K562 (cell line): ENCODE data around the gene ADAM10. TPM values are rescaled to one million over a fixed set of nuclear protein-coding genes. Genes with fewer than 3 reads are reported as not detected.
A peak's percentile ranks its signal among the peaks of the same experiment; 100 is the strongest.

Experiments
- ATF3 ChIP-seq, 2 experiments: fragments of 450-650 bp in 1 of 2; sonication (generic) in 1 of 2; formaldehyde crosslinking in 1 of 2; IDR thresholded peaks in 1 of 2; conservative IDR thresholded peaks in 1 of 2; 2 replicates each; pipeline versions ENCODE4 v1.6.1 to v1.8.1; 2016 to 2023; ENCODE audit warnings: mild to moderate bottlenecking in 2 of 2, moderate library complexity in 2 of 2, inconsistent platforms in 1 of 2, missing genetic modification reagents in 1 of 2
- CC2D1A ChIP-seq: fragments of 450-650 bp; IDR thresholded peaks from 2 replicates; pipeline ENCODE4 v1.6.1; 2017; ENCODE audit warnings: mild to moderate bottlenecking
- EP400 ChIP-seq: fragments of 450-650 bp; IDR thresholded peaks from 2 replicates; pipeline ENCODE4 v1.6.1; 2017; ENCODE audit warnings: antibody characterized with exemption, mild to moderate bottlenecking, moderate library complexity
- ETV5 ChIP-seq: sonication (generic); formaldehyde crosslinking; IDR thresholded peaks from 2 replicates; pipeline ENCODE4 v1.4.0; 2020; ENCODE audit warnings: low read depth, mild to moderate bottlenecking, missing genetic modification reagents
- HDGF ChIP-seq: fragments of 450-650 bp; IDR thresholded peaks from 2 replicates; pipeline ENCODE4 v1.6.1; 2016
- MAFG ChIP-seq: fragments of 450-650 bp; conservative IDR thresholded peaks from 2 replicates; pipeline ENCODE4 v1.6.1; 2016; ENCODE audit warnings: missing genetic modification characterization, missing compliant biosample characterization
- MED1 ChIP-seq: sonication (generic); formaldehyde crosslinking; IDR thresholded peaks from 2 replicates; pipeline ENCODE4 v1.8.1; 2023; ENCODE audit warnings: missing genetic modification reagents, borderline replicate concordance
- MEIS2 ChIP-seq: fragments of 450-650 bp; IDR thresholded peaks from 2 replicates; pipeline ENCODE4 v1.6.1; 2014; ENCODE audit warnings: mild to moderate bottlenecking; ENCODE audit not compliant: partially characterized antibody
- MLLT1 ChIP-seq, 2 experiments: fragments of 450-650 bp; IDR thresholded peaks; 2 replicates each; pipeline ENCODE4 v1.6.1; 2016
- MXI1 ChIP-seq: IDR thresholded peaks from 2 replicates; pipeline ENCODE4 v1.6.1; 2011; ENCODE audit warnings: low read depth, mild to moderate bottlenecking, improper control_type of control experiment, low read length
- NCOA1 ChIP-seq: fragments of 450-650 bp; IDR thresholded peaks from 2 replicates; pipeline ENCODE4 v1.6.1; 2016; ENCODE audit warnings: low read depth
- NFIC ChIP-seq: fragments of 450-650 bp; IDR thresholded peaks from 2 replicates; pipeline ENCODE4 v1.6.1; 2017; ENCODE audit warnings: mild to moderate bottlenecking, inconsistent platforms
- NFYB ChIP-seq: IDR thresholded peaks from 2 replicates; pipeline ENCODE4 v1.6.1; 2011; ENCODE audit warnings: mild to moderate bottlenecking, moderate library complexity; ENCODE audit not compliant: insufficient read length; ENCODE audit errors: extremely low read depth
- NR2C2 ChIP-seq, 2 experiments: fragments of 200-800 bp in 1 of 2; sonication (Bioruptor generic) in 1 of 2; sonication (generic) in 1 of 2; formaldehyde crosslinking in 1 of 2; IDR thresholded peaks; 2 replicates each; pipeline versions ENCODE4 v1.6.1 to v1.8.0; 2016 to 2022; ENCODE audit warnings: mild to moderate bottlenecking in 1 of 2, missing compliant biosample characterization in 1 of 2, missing genetic modification characterization in 1 of 2, missing genetic modification reagents in 1 of 2
- POLR2B ChIP-seq: fragments of 450-650 bp; IDR thresholded peaks from 2 replicates; pipeline ENCODE4 v1.6.1; 2018; ENCODE audit warnings: low read depth; ENCODE audit not compliant: partially characterized antibody
- RNF219 ChIP-seq: fragments of 250-450 bp; sonication (Bioruptor Pico); IDR thresholded peaks from 2 replicates; pipeline ENCODE4 v1.5.0; 2022; ENCODE audit warnings: mild to moderate bottlenecking
- SOX6 ChIP-seq: fragments of 450-650 bp; IDR thresholded peaks from 2 replicates; pipeline ENCODE4 v1.6.1; 2014; ENCODE audit warnings: mild to moderate bottlenecking
- TAF1 ChIP-seq: IDR thresholded peaks from 2 replicates; pipeline ENCODE4 v1.6.1; 2011; ENCODE audit warnings: mild to moderate bottlenecking, low read length, moderate library complexity; ENCODE audit not compliant: insufficient read depth, control insufficient read depth, severe bottlenecking; ENCODE audit errors: extremely low read depth
- TRIM24 ChIP-seq, 2 experiments: fragments of 450-650 bp; IDR thresholded peaks; 2 replicates each; pipeline ENCODE4 v1.6.1; 2016
- WHSC1 ChIP-seq: IDR thresholded peaks from one replicate; pipeline ENCODE4 v1.6.1; 2012; ENCODE audit warnings: low read length, control low read depth, inconsistent platforms
- ZBTB5 ChIP-seq: fragments of 450-650 bp; IDR thresholded peaks from 2 replicates; pipeline ENCODE4 v1.6.1; 2017; ENCODE audit warnings: antibody characterized with exemption
- polyA plus RNA-seq, 8 experiments: library from polyadenylated mRNA; depleted of rRNA in 4 of 8; stranded (reverse) in 5 of 8; unstranded in 3 of 8; fragments of >200 nt; fragmentation: Nextera tagmentation in 2 of 8; fragmentation: Illumina TruSeq in 1 of 8; extraction: Ambion mirVana in 2 of 8; extraction: Trizol in 1 of 8; gene quantifications; 2 replicates each; pipeline versions ENCODE4 v1.2.1 to v1.2.3, GENCODE V29; 2011 to 2014; ENCODE audit warnings: inconsistent platforms in 1 of 8, missing spikeins in 1 of 8
- total RNA-seq, 7 experiments: library from RNA; depleted of rRNA in 6 of 7; stranded (reverse); fragments of >200 nt in 6 of 7; fragmentation: Illumina TruSeq in 2 of 7; extraction: Trizol in 2 of 7; gene quantifications; 2 replicates each; pipeline versions ENCODE4 v1.2.1 to v1.2.3, GENCODE V29; 2011 to 2021; ENCODE audit warnings: low replicate concordance in 1 of 7

Gene ADAM10
- total and polyA plus RNA-seq, 9 of the 15 experiments (the other 6 are each of a cell fraction or from before 2014, with no cell fraction given), result 11.9 to 152 (median 57.3) TPM

- TF ChIP-seq WHSC1, result peak; percentile 75
- TF ChIP-seq TAF1, result peak; percentile 21
- TF ChIP-seq ATF3 (IDR thresholded peaks at IDR 0.05), result peak; percentile 91
- no peak for TF ChIP-seq ATF3 (CRISPR knock-in tag; conservative IDR thresholded peaks at IDR 0.05)
- no peak for TF ChIP-seq ETV5 (CRISPR knock-in tag)
- TF ChIP-seq ZBTB5, result no peak
- no peak for TF ChIP-seq MXI1
- TF ChIP-seq NFYB, result peak; percentile 27
- peak; percentile 37 to 87; a peak in 3 of 4 replicates for TF ChIP-seq TRIM24 (IDR thresholded peaks at IDR 0.05)
- TF ChIP-seq NR2C2 (CRISPR knock-in tag; IDR thresholded peaks at IDR 0.05), result no peak
- TF ChIP-seq NR2C2 (tag; IDR thresholded peaks at IDR 0.05), result peak; percentile 91
- peak; percentile 97 for TF ChIP-seq NFIC
- TF ChIP-seq RNF219 (CRISPR knock-in tag), result no peak
- peak; percentile 37; the same call in 1 of the 2 replicates for TF ChIP-seq SOX6
- peak in 1 of 2 experiments; percentile 50; a peak in 1 of 4 replicates for TF ChIP-seq MLLT1 (IDR thresholded peaks at IDR 0.05)
- 0 out of 2 replicates have a peak, but pooled peaks have one; percentile 24 for TF ChIP-seq MAFG (tag)
- no peak for TF ChIP-seq MED1
- no peak for TF ChIP-seq POLR2B
- no peak for TF ChIP-seq HDGF
- peak; percentile 64 for TF ChIP-seq MEIS2
- TF ChIP-seq NCOA1, result peak; percentile 45; the same call in 1 of the 2 replicates
- 0 out of 2 replicates have a peak, but pooled peaks have one; percentile 22 for TF ChIP-seq CC2D1A
- TF ChIP-seq EP400, result peak; percentile 69
These were observed 202.6 kb downstream of the ADAM10 start (continued) for GRCh38 chr15:58546635-58547627.
